ENCODE results near the gene U2SURP. TPM values are rescaled to one million over a fixed set of nuclear protein-coding genes. Genes with fewer than 3 reads are reported as not detected.

The U2SURP gene
- total and polyA plus RNA-seq, 4 experiments from 2014 or later = 97.6 to 137 (median 126) TPM

Other genes with a start within 250 kb of the U2SURP start
- not detected for gene PCOLCE2, start 112.5 kb upstream of the U2SURP start, total RNA-seq
- not detected for gene PCOLCE2, start 112.5 kb upstream of the U2SURP start, polyA plus RNA-seq
- not detected for gene PAQR9, start 37.9 kb upstream of the U2SURP start, total RNA-seq
- not detected for gene PAQR9, start 37.9 kb upstream of the U2SURP start, polyA plus RNA-seq
- 1 to 10 TPM; 1.1 TPM for gene CHST2, start 118.2 kb downstream of the U2SURP start, total RNA-seq
- gene CHST2, start 118.2 kb downstream of the U2SURP start, polyA plus RNA-seq = 1 to 10 TPM in 1 of 2 donors, under 1 TPM in 1; 0.71 to 2.9 TPM